ENCODE measurements around the gene IL10.
"Not testable (repeated sequence)": the region's sequence is repeated elsewhere in the genome, so short reads cannot be mapped to it uniquely, and the experiment has no call there.

The IL10 gene

GRCh38 chr1:206765771-206766170 lies 6.5 kb downstream of the IL10 start:
- DNase-seq (ENCODE audit: low read depth): not testable (repeated sequence)

GRCh38 chr1:206762741-206763364 lies 9.4 kb downstream of the IL10 start:
- DNase-seq (ENCODE audit: low read depth): not testable (repeated sequence)

- no peak for DNase-seq (ENCODE audit: low read depth)
Observed at GRCh38 chr1:206761159-206761768, 11.0 kb downstream of the IL10 start.

GRCh38 chr1:206760590-206760989 lies 11.7 kb downstream of the IL10 start:
- no peak for DNase-seq (ENCODE audit: low read depth)

GRCh38 chr1:206757524-206758266 lies 14.6 kb downstream of the IL10 start:
- no peak for DNase-seq (ENCODE audit: low read depth)

- no peak for DNase-seq (ENCODE audit: low read depth)
Observed at GRCh38 chr1:206754011-206754410, 18.3 kb downstream of the IL10 start.

- DNase-seq (ENCODE audit: low read depth): no peak
Observed at GRCh38 chr1:206753141-206753540, 19.2 kb downstream of the IL10 start.

- no peak for DNase-seq (ENCODE audit: low read depth)
Observed at GRCh38 chr1:206752481-206752880, 19.8 kb downstream of the IL10 start.

- no peak for DNase-seq (ENCODE audit: low read depth)
Observed at GRCh38 chr1:206751891-206752290, 20.4 kb downstream of the IL10 start.

- DNase-seq (ENCODE audit: low read depth): no peak
Observed at GRCh38 chr1:206748348-206749030, 23.8 kb downstream of the IL10 start.

GRCh38 chr1:206745301-206745700 lies 27.0 kb downstream of the IL10 start:
- DNase-seq (ENCODE audit: low read depth): no peak

- no peak for DNase-seq (ENCODE audit: low read depth)
Observed at GRCh38 chr1:206744683-206745082, 27.6 kb downstream of the IL10 start.

GRCh38 chr1:206742719-206743383 lies 29.4 kb downstream of the IL10 start:
- DNase-seq (ENCODE audit: low read depth): no peak

GRCh38 chr1:206741142-206741701 lies 31.1 kb downstream of the IL10 start:
- DNase-seq (ENCODE audit: low read depth): no peak

- no peak for DNase-seq (ENCODE audit: low read depth)
Observed at GRCh38 chr1:206739411-206740076, 32.8 kb downstream of the IL10 start.

GRCh38 chr1:206738370-206739366 lies 33.6 kb downstream of the IL10 start:
- DNase-seq (ENCODE audit: low read depth): no peak

GRCh38 chr1:206737729-206738201 lies 34.5 kb downstream of the IL10 start:
- DNase-seq (ENCODE audit: low read depth): no peak

GRCh38 chr1:206736878-206737728 lies 35.2 kb downstream of the IL10 start:
- DNase-seq (ENCODE audit: low read depth): peak; percentile 51

- DNase-seq (ENCODE audit: low read depth): no peak
Observed at GRCh38 chr1:206735553-206736031, 36.7 kb downstream of the IL10 start.

Data from activated gamma-delta T cell treated with anti-CD3 and anti-CD28 coated beads, Interleukin-2, amount 50 U/mL, for 16 hours (primary cell).